ENCODE measurements around the gene CTIF. TPM values are rescaled to one million over a fixed set of nuclear protein-coding genes. Genes with fewer than 3 reads are reported as not detected.
A peak's percentile ranks its signal among the peaks of the same experiment; 100 is the strongest.

Gene CTIF
- total RNA-seq, 1 donor from 2014 or later: 14.0 TPM

DNA sequence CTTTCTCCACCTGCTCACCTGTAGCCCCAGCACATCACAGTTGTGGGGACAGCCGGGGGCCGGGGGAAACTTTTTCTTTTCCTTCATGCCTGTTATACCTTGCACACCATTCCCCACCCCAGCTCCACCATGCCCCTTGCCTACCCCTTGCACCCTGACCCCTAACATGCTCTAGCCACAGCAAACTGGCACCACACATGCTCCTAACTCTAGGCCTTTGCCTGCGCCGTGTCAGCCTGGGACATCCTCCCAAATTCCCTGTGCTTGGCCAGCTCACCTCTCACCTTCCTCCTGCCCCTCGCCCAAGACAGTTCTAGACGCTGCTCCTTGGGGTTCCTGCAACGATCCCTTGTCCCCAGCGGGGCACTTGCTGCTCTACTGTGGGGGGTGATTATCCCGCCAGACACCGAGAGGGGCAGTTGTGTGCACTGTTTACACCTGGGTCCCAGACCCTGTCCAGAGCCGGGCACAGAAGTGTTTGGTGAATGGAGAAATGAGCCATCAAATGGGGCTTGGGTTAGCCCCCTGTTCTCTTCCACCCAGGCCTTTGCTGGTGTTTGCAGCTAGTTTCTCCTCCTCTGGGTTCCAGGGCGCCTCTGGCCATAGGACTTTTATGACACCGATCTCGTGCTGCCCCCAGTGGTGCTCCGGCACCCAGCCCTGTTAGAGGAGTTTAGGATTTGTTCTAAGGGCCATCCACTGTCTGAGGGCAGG is 129.8 kb downstream of the CTIF start:
- no peak for ATAC-seq

DNA sequence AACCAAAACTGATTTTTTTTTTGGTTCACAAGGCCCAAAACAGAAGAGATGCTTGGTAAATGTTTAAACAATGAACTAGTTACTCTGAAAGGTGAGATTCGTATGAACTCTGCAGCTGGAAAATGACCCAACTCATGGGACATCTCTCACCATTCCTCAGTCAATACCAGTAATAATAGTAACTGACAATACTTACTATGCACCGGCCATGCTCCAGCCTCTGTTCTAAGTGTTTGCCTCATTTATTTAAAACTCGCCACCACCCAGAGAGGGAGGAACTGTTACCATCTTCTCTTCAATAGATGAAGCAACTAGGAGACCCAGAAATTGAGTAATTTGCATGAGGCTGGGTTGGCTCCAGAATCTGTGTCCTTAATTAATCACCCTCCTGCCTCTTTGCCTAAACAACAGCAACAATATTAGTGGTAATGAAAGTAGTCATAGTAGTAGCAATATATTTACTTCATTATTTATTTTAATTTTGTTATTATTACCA is 130.4 kb downstream of the CTIF start:
- ATAC-seq: no peak

GRCh38 chr18:48669991-48670750 is 131.3 kb downstream of the CTIF start:
- no peak for ATAC-seq

GRCh38 chr18:48670751-48671560 is 132.1 kb downstream of the CTIF start:
- no peak for ATAC-seq

DNA sequence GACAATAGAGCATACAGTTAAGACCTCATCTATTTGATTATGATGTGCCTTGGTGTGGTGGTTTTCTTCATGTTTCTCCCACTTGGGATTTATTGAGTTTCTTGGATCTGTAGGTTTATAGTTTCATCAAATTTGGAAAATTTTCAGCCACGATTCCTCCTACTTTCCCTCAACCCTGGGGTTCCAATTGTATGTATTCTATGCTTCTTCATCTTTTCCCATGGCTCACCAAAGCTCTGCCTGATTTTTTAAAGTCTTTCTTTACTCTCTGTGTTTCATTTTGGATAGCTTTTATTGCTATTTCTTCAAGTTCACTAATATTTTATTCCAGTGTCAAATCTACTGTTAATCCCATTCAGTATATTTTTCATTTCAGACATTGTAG is 132.7 kb downstream of the CTIF start:
- no peak for ATAC-seq

GRCh38 chr18:48672671-48673340 is 134.0 kb downstream of the CTIF start:
- ATAC-seq: no peak

- no peak for ATAC-seq
Observed at GRCh38 chr18:48673456-48673852, 134.6 kb downstream of the CTIF start.

- ATAC-seq: no peak
Observed at GRCh38 chr18:48673853-48674721, 135.3 kb downstream of the CTIF start.

GRCh38 chr18:48674758-48675351 is 136.0 kb downstream of the CTIF start:
- ATAC-seq: no peak

- peak; percentile 94 for ATAC-seq
Observed at GRCh38 chr18:48675352-48675761, 136.5 kb downstream of the CTIF start.

DNA sequence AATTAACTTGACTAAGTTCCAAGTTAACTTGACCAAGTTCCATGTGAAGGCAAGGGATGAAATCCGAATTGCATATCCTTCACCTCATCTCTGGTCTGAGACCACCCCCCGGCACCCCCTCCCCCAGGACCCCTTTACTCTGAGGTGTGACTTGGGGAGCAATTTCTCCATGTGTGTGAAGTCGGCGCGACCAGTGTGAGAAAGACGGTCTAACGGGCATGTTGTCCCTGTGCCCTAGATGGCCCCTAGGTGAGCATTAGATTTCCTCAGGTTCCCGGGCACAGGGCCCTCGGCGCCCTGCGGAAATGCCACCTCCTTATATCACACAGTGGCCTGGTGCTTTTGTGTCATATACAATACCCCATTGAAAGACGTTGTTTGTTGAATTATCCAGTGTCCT is 137.1 kb downstream of the CTIF start:
- ATAC-seq: no peak

GRCh38 chr18:48676346-48676745 is 137.5 kb downstream of the CTIF start:
- no peak for ATAC-seq

- ATAC-seq: peak; percentile 27
Observed at GRCh38 chr18:48676756-48677368, 138.0 kb downstream of the CTIF start.

DNA sequence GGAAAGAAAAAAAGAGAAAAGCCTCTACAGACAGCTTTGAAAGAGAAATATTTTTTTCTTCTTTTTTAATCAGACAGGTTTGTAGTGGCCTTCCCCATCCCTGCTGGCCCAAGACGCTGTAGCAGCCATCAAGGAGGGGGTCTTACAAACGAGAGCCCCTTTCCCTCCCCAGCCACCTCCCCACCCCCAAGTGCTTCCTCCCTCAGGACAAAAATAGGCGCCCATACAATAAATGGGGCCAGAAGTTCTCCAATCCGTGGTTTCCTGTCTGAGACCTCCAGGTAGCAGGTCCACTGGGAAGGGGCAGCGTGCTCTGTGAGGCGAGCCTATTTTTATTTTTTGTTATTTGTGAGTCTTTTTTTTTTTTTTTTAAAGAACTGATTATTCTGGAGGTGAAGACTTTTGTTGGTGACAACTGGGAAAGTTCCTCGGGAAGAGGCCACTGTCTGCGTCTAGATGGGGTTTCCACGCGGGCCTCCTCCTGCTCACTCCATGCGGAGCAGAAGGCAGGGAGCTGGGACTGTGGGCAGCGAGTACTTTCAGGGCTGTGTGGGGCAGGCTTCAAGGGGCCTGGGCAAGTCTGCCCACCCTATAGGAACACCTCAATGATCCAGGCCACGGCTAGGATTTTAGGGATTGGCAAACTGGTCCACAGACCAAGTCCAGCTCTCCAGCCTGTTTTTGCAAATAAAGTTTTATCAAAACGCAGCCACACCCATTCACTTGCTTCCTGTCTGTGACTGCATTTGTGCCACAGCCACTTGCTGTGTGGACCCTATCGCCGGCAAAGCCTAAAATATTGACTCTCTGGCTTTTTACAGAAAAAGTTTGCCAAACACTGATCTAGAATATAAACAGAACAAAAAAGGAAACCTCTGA is 139.6 kb downstream of the CTIF start:
- no peak for ATAC-seq

GRCh38 chr18:48679236-48679635 is 140.4 kb downstream of the CTIF start:
- ATAC-seq: no peak

- peak; percentile 50 for ATAC-seq
Observed at GRCh38 chr18:48680339-48681250, 141.8 kb downstream of the CTIF start.

GRCh38 chr18:48682768-48683167 is 143.9 kb downstream of the CTIF start:
- no peak for ATAC-seq

GRCh38 chr18:48683197-48683596 is 144.4 kb downstream of the CTIF start:
- ATAC-seq: no peak
